ENCODE results near the gene EVX1. TPM values are rescaled to one million over a fixed set of nuclear protein-coding genes. Genes with fewer than 3 reads are reported as not detected.

The EVX1 gene
- total RNA-seq, 2 donors from 2014 or later, result not detected

DNA sequence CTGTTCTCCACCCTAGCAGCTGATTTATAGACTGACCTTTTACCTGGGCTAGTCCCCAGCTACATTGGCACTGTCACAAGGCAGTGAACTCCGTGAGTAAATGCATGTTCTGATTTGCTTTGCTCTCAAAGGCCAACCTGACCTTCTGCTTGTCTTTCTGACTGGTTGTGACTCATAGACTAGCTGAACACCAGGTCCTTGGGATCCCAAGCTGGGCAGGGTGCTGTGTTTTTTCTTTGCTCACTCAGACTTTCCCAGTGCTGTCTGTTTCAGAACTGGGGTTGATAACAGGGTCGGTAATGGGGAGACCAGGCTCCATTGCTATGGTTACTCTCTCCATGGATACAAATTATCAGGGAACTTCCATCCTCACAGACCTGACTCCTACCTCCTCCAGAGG lies 35.0 kb downstream of the EVX1 start:
- H3K27ac Mint-ChIP-seq, result no peak overlapping the region
- H3K9me3 Mint-ChIP-seq, result peaks cover 10% of the 10 kb centered on the region
- peak; percentile 48 for ATAC-seq (replicated peaks)
- H3K27me3 Mint-ChIP-seq, result peaks cover 29% of the 10 kb centered on the region
- no peaks in the 10 kb centered on the region for H3K4me1 Mint-ChIP-seq
- H3K36me3 Mint-ChIP-seq (ENCODE audit: low read depth), result no peaks in the 10 kb centered on the region
- H3K4me3 Mint-ChIP-seq, result no peak overlapping the region

DNA sequence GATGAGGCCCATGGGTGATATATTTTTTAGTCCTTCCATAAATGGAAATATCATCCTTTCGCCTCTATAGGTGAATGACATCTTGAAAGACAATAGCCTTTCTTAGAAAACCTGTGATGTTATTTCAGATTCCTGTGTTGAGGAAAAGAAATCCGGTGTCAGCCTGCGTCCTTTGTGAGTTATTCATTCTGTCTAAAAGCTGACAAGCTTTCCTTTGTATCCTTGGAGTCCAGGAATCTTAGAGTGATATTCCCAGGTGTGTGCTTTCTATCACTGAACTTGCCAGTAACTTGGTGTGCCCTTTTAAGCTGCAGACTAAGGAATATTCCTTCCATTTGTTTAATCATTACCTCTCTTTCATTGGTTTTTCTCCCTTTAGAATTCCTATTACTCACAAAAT lies 41.0 kb downstream of the EVX1 start:
- peaks cover 28% of the 10 kb centered on the region for H3K27me3 Mint-ChIP-seq
- ATAC-seq (replicated peaks), result no peak
- H3K9me3 Mint-ChIP-seq, result no peaks in the 10 kb centered on the region
- H3K36me3 Mint-ChIP-seq (ENCODE audit: low read depth), result no peaks in the 10 kb centered on the region
- H3K27ac Mint-ChIP-seq, result no peak overlapping the region
- H3K4me1 Mint-ChIP-seq, result no peaks in the 10 kb centered on the region
- H3K4me3 Mint-ChIP-seq, result no peak overlapping the region

DNA sequence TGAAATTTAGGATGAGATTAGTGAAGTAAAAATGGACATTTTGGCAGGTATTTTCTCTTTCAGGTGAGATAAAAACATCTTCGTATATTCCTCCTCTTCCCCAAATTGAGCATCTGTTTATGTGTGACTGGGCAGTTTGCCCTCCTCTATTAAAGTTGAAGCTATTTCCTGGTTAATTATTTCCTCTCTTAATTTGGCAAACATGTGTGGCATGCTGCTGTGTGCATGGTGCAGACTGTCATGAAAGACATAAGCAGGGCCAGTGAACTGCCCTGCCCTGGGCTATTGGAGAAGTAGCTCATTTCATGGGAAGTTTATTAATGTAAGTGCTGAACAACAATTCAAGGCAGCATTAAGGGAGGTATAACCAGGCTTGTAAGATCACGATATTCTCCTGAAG lies 52.6 kb downstream of the EVX1 start:
- Mint-ChIP-seq H3K4me3 (no peak overlapping the region), H3K27ac (no peak overlapping the region), H3K27me3 (peaks cover 25% of the 10 kb centered on the region), H3K9me3 (peaks cover 6% of the 10 kb centered on the region), H3K36me3 (ENCODE audit: low read depth) (no peaks in the 10 kb centered on the region), H3K4me1 (no peaks in the 10 kb centered on the region)
- no peak for ATAC-seq (replicated peaks)

DNA sequence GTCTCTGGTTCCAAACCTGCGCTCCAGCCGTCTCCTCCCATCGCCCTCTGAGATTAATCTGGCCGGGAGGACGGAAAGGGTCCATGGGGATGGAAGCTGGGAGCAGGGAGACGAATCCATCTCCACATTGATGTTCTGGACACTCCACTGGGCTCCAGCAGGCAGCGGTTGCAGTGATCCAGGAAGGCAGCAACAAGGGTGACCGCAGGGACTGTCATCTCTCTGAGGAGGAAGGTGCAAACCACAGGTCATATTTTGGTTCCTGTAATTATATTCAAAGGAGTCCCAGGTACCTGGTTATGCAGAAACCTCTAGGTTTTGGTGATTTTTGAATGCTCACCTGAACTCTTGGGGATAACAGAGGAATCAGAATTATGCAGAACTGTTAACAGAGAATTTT lies 54.8 kb downstream of the EVX1 start:
- Mint-ChIP-seq H3K4me1 (no peaks in the 10 kb centered on the region), H3K4me3 (no peak overlapping the region), H3K9me3 (peaks cover 6% of the 10 kb centered on the region), H3K27ac (no peak overlapping the region), H3K36me3 (ENCODE audit: low read depth) (no peaks in the 10 kb centered on the region), H3K27me3 (peaks cover 34% of the 10 kb centered on the region)
- no peak for ATAC-seq (replicated peaks)

Other genes starting within 250 kb of the EVX1 start
- gene HOXA1, start 146.8 kb upstream of the EVX1 start, total RNA-seq, result under 1 TPM in 1 of 2 donors, not detected in 1; 0.39 TPM
- not detected for gene HOXA2, start 140.1 kb upstream of the EVX1 start, total RNA-seq
- under 1 TPM in 1 of 2 donors, not detected in 1; 0.26 TPM for gene HOXA4, start 112.0 kb upstream of the EVX1 start, total RNA-seq
- not detected for gene HOXA5, start 99.1 kb upstream of the EVX1 start, total RNA-seq
- gene HOXA6, start 95.0 kb upstream of the EVX1 start, total RNA-seq, result not detected
- not detected for gene HOXA3, start 90.2 kb upstream of the EVX1 start, total RNA-seq
- not detected for gene HOXA7, start 86.1 kb upstream of the EVX1 start, total RNA-seq
- gene HOXA9, start 77.3 kb upstream of the EVX1 start, total RNA-seq, result not detected
- gene HOXA10, start 68.5 kb upstream of the EVX1 start, total RNA-seq, result not detected
- not detected for gene HOXA11, start 57.6 kb upstream of the EVX1 start, total RNA-seq
- gene HOXA13, start 42.7 kb upstream of the EVX1 start, total RNA-seq, result not detected

Measured in activated T-helper 17 cell treated with anti-CD3 and anti-CD28 coated beads, Interleukin-2, amount 50 U/mL, for 72 hours (primary cell).